ENCODE results near the gene SLC43A3. TPM values are rescaled to one million over a fixed set of nuclear protein-coding genes. Genes with fewer than 3 reads are reported as not detected.
A peak's percentile ranks its signal among the peaks of the same experiment; 100 is the strongest.

SLC43A3 gene
- 20.4 and 21.3 TPM in 2 replicates for total RNA-seq (2014; rRNA removed; shearing (Covaris generic))

- DNase-seq (ENCODE audit: low spot score) = peak; percentile 72
Observed at GRCh38 chr11:57426929-57427726, at the start of gene SLC43A3. Gene SLC43A3 (minus strand): TSS chr11:57427121. CDS start chr11:57426172, 949 bp downstream.

- no peak for DNase-seq (ENCODE audit: low spot score)
Observed at GRCh38 chr11:57476047-57476756, 49.3 kb upstream of the SLC43A3 start.

GRCh38 chr11:57475671-57476046 is 48.7 kb upstream of the SLC43A3 start:
- no peak for DNase-seq (ENCODE audit: low spot score)

- DNase-seq (ENCODE audit: low spot score) = no peak
Observed at GRCh38 chr11:57475191-57475590, 48.3 kb upstream of the SLC43A3 start.

GRCh38 chr11:57474803-57475115 is 47.8 kb upstream of the SLC43A3 start:
- no peak for DNase-seq (ENCODE audit: low spot score)

GRCh38 chr11:57474017-57474802 is 47.3 kb upstream of the SLC43A3 start:
- no peak for DNase-seq (ENCODE audit: low spot score)

GRCh38 chr11:57473285-57473841 is 46.4 kb upstream of the SLC43A3 start:
- DNase-seq (ENCODE audit: low spot score) = no peak

GRCh38 chr11:57471496-57471895 is 44.6 kb upstream of the SLC43A3 start:
- no peak for DNase-seq (ENCODE audit: low spot score)

GRCh38 chr11:57469268-57469667 is 42.3 kb upstream of the SLC43A3 start:
- no peak for DNase-seq (ENCODE audit: low spot score)

GRCh38 chr11:57468276-57468675 is 41.4 kb upstream of the SLC43A3 start:
- DNase-seq (ENCODE audit: low spot score) = no peak

GRCh38 chr11:57467508-57468157 is 40.7 kb upstream of the SLC43A3 start:
- DNase-seq (ENCODE audit: low spot score) = no peak

- no peak for DNase-seq (ENCODE audit: low spot score)
Observed at GRCh38 chr11:57466680-57467079, 39.8 kb upstream of the SLC43A3 start.

GRCh38 chr11:57464539-57465181 is 37.7 kb upstream of the SLC43A3 start:
- no peak for DNase-seq (ENCODE audit: low spot score)

- no peak for DNase-seq (ENCODE audit: low spot score)
Observed at GRCh38 chr11:57463671-57464538, 37.0 kb upstream of the SLC43A3 start.

- no peak for DNase-seq (ENCODE audit: low spot score)
Observed at GRCh38 chr11:57462597-57462996, 35.7 kb upstream of the SLC43A3 start.

- no peak for DNase-seq (ENCODE audit: low spot score)
Observed at GRCh38 chr11:57461841-57462489, 35.0 kb upstream of the SLC43A3 start.

GRCh38 chr11:57460758-57461749 is 34.1 kb upstream of the SLC43A3 start:
- DNase-seq (ENCODE audit: low spot score) = no peak

GRCh38 chr11:57460022-57460757 is 33.3 kb upstream of the SLC43A3 start, which contains the start of gene RTN4RL2:
Gene RTN4RL2 (plus strand): TSS chr11:57460528. CDS start chr11:57460866, 338 bp downstream.
- DNase-seq (ENCODE audit: low spot score) = peak; percentile 63

Measured in H4 (cell line).